ENCODE results near the gene ZDHHC4. TPM values are rescaled to one million over a fixed set of nuclear protein-coding genes. Genes with fewer than 3 reads are reported as not detected.

Gene ZDHHC4
- total and polyA plus RNA-seq, 2 donors from 2014 or later: 62.4 to 84.1 TPM

- no peak for TF ChIP-seq CTCF (IDR thresholded peaks at IDR 0.05; ENCODE audit: borderline replicate concordance, extremely low read depth, insufficient read depth)
- DNase-seq (no peak), FAIRE-seq (no peak)
- intact Hi-C loops (cut with DNase I): no loop called here
- no peaks in the 10 kb centered on the region for H3K27me3 ChIP-seq (ENCODE audit: control insufficient read depth, insufficient read depth, low read length)
- no peak overlapping the region for H3K27ac ChIP-seq (ENCODE audit: low read depth in 2 of 2, low read length in 2 of 2)
- no peaks in the 10 kb centered on the region for H3K36me3 ChIP-seq (ENCODE audit: control insufficient read depth in 2 of 3, insufficient read depth in 3 of 3, low read length in 3 of 3)
- no peak overlapping the region for H3K4me3 ChIP-seq (ENCODE audit: low read length in 3 of 3)
- no peaks in the 10 kb centered on the region for H3K4me1 ChIP-seq (ENCODE audit: control insufficient read depth in 2 of 3, insufficient read depth in 2 of 3, low read depth in 1 of 3, low read length in 3 of 3)
- no peak overlapping the region for H3K9ac ChIP-seq (ENCODE audit: low read length in 3 of 3)
- H3K9me3 ChIP-seq (ENCODE audit: control insufficient read depth in 2 of 3, insufficient read depth in 1 of 3, low read length in 3 of 3): no peaks in the 10 kb centered on the region
Observed at GRCh38 chr7:6547400-6547799, 29.9 kb upstream of the ZDHHC4 start.

DNA sequence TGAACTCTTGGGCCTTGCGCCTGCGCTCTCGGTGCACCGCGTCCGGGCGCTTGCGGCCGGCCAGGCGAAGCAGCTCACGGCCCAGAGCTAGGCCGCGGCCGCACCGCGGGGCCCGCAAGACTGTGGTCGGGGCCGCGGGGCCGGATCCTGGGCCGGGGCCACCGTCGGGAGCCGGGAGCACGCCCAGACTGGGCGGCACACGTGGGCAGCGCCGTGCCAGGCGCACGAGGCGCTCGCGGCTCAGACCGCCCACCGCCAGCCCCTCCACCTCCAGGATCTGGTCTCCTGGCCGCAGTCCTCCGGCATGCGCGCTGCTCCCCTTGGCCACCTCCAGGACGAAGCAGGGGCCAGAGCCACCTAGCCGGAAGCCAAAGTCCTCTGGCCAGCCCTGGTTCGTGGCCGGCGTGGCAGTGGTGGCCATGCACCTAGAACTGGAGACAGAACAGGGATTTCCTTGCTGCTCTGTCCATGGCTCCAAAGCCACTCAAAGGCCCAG lies 26.2 kb upstream of the ZDHHC4 start, which contains the start of gene GRID2IP:
Gene GRID2IP, minus strand, starts transcription at position 446 of the 496 bp plus-strand sequence. Its CDS starts 25 bp downstream, at position 421.
- Histone ChIP-seq H3K4me3 (ENCODE audit: low read length in 3 of 3) (no peak within 1 kb of the TSS), H3K9ac (ENCODE audit: low read length in 3 of 3) (no peak within 1 kb of the TSS), H3K27me3 (ENCODE audit: control insufficient read depth, insufficient read depth, low read length) (no peaks in the 10 kb centered on the region), H3K36me3 (ENCODE audit: control insufficient read depth in 2 of 3, insufficient read depth in 3 of 3, low read length in 3 of 3) (no peaks in the 10 kb centered on the region), H3K4me1 (ENCODE audit: control insufficient read depth in 2 of 3, insufficient read depth in 2 of 3, low read depth in 1 of 3, low read length in 3 of 3) (no peaks in the 10 kb centered on the region), H3K27ac (ENCODE audit: low read depth in 2 of 2, low read length in 2 of 2) (no peak within 1 kb of the TSS), H3K9me3 (ENCODE audit: control insufficient read depth in 2 of 3, insufficient read depth in 1 of 3, low read length in 3 of 3) (no peaks in the 10 kb centered on the region)
- no peak for DNase-seq
- intact Hi-C loops (cut with DNase I): no loop called here
- no peak for TF ChIP-seq CTCF (IDR thresholded peaks at IDR 0.05; ENCODE audit: borderline replicate concordance, extremely low read depth, insufficient read depth)
- no peak for FAIRE-seq

- intact Hi-C loops (cut with DNase I): no loop called here
- H3K27ac ChIP-seq (ENCODE audit: low read depth in 2 of 2, low read length in 2 of 2): no peak overlapping the region
- no peaks in the 10 kb centered on the region for H3K4me1 ChIP-seq (ENCODE audit: control insufficient read depth in 2 of 3, insufficient read depth in 2 of 3, low read depth in 1 of 3, low read length in 3 of 3)
- no peak overlapping the region for H3K9ac ChIP-seq (ENCODE audit: low read length in 3 of 3)
- no peak overlapping the region for H3K4me3 ChIP-seq (ENCODE audit: low read length in 3 of 3)
- H3K27me3 ChIP-seq (ENCODE audit: control insufficient read depth, insufficient read depth, low read length): no peaks in the 10 kb centered on the region
- no peaks in the 10 kb centered on the region for H3K36me3 ChIP-seq (ENCODE audit: control insufficient read depth in 2 of 3, insufficient read depth in 3 of 3, low read length in 3 of 3)
- no peaks in the 10 kb centered on the region for H3K9me3 ChIP-seq (ENCODE audit: control insufficient read depth in 2 of 3, insufficient read depth in 1 of 3, low read length in 3 of 3)
- no peak for TF ChIP-seq CTCF (IDR thresholded peaks at IDR 0.05; ENCODE audit: borderline replicate concordance, extremely low read depth, insufficient read depth)
- FAIRE-seq: no peak
- DNase-seq: no peak
Observed at GRCh38 chr7:6553448-6554044, 23.7 kb upstream of the ZDHHC4 start.

Data from kidney (tissue), 14 donors.